Measurements from ENCODE around the gene FUBP1.

DNA sequence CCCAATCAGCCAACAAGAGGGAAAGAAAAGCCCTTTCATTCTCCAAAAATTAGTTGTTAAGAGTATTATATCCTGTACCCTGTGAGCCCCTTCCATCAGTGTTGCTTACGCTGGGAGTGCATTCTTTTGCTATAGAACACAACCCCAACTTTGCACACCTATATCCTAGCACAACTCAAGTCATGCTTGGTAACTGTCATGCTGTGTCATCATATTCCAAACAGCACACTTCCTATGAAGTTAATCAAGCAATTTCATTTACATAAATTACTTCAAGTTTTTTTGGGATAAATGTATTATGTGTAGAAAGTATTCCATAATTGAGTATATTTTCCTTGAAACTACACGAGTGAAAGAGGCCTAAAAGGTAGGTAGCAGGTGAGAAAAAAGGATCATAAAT lies 20.0 kb downstream of the FUBP1 start:
- TF ChIP-seq POLR2A (IDR thresholded peaks at IDR 0.05) = no peak
- TF ChIP-seq, protein P1, sequence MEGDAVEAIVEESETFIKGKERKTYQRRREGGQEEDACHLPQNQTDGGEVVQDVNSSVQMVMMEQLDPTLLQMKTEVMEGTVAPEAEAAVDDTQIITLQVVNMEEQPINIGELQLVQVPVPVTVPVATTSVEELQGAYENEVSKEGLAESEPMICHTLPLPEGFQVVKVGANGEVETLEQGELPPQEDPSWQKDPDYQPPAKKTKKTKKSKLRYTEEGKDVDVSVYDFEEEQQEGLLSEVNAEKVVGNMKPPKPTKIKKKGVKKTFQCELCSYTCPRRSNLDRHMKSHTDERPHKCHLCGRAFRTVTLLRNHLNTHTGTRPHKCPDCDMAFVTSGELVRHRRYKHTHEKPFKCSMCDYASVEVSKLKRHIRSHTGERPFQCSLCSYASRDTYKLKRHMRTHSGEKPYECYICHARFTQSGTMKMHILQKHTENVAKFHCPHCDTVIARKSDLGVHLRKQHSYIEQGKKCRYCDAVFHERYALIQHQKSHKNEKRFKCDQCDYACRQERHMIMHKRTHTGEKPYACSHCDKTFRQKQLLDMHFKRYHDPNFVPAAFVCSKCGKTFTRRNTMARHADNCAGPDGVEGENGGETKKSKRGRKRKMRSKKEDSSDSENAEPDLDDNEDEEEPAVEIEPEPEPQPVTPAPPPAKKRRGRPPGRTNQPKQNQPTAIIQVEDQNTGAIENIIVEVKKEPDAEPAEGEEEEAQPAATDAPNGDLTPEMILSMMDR (IDR thresholded peaks at IDR 0.05 in 4 of 5, conservative IDR thresholded peaks at IDR 0.05 in 1 of 5) = no peak
